Stimulated activated CD8-positive, alpha-beta memory T cell treated with anti-CD3 and anti-CD28 coated beads, Interleukin-12 subunit alpha, Interleukin-12 subunit beta, amount 100 ng/mL, for 24 hours (primary cell): ENCODE data around the gene CAPN1.
"Not testable (repeated sequence)": the region's sequence is repeated elsewhere in the genome, so short reads cannot be mapped to it uniquely, and the experiment has no call there.

Experiments used
- DNase-seq: peaks from one replicate; pipeline ENCODE4 v3.0.0-alpha.2; 2020; ENCODE audit errors: extremely low read depth

The CAPN1 gene

GRCh38 chr11:65160643-65161042, 21.1 kb upstream of the CAPN1 start:
- no peak for DNase-seq

GRCh38 chr11:65163684-65164083, 18.0 kb upstream of the CAPN1 start:
- DNase-seq = no peak

- no peak for DNase-seq
Observed at GRCh38 chr11:65165410-65166317, 16.1 kb upstream of the CAPN1 start.

- no peak for DNase-seq
Observed at GRCh38 chr11:65166893-65167292, 14.8 kb upstream of the CAPN1 start.

- DNase-seq = no peak
Observed at GRCh38 chr11:65167656-65168055, 14.1 kb upstream of the CAPN1 start.

- no peak for DNase-seq
Observed at GRCh38 chr11:65169164-65169641, 12.5 kb upstream of the CAPN1 start.

- no peak for DNase-seq
Observed at GRCh38 chr11:65170058-65170534, 11.6 kb upstream of the CAPN1 start, which contains the start of gene SPDYC. TSS of gene SPDYC (plus strand) at chr11:65170233. CDS start at chr11:65171358, 1,125 bp downstream.

GRCh38 chr11:65172600-65172999, 9.1 kb upstream of the CAPN1 start:
- no peak for DNase-seq

- DNase-seq = not testable (repeated sequence)
Observed at GRCh38 chr11:65174571-65175010, 7.1 kb upstream of the CAPN1 start.

- DNase-seq = no peak
Observed at GRCh38 chr11:65180877-65181568, 705 bp upstream of the CAPN1 start.

- no peak for DNase-seq
Observed at GRCh38 chr11:65182258-65183170, 786 bp downstream of the CAPN1 start.

GRCh38 chr11:65183201-65183891, 1.6 kb downstream of the CAPN1 start:
- no peak for DNase-seq

- no peak for DNase-seq
Observed at GRCh38 chr11:65184146-65184545, 2.4 kb downstream of the CAPN1 start.

GRCh38 chr11:65185171-65185570, 3.4 kb downstream of the CAPN1 start:
- DNase-seq = no peak

GRCh38 chr11:65185869-65186341, 4.2 kb downstream of the CAPN1 start:
- DNase-seq = no peak

- no peak for DNase-seq
Observed at GRCh38 chr11:65186701-65187100, 5.0 kb downstream of the CAPN1 start.

- DNase-seq = no peak
Observed at GRCh38 chr11:65187146-65187675, 5.5 kb downstream of the CAPN1 start.

- no peak for DNase-seq
Observed at GRCh38 chr11:65187971-65188461, 6.3 kb downstream of the CAPN1 start.

- DNase-seq = no peak
Observed at GRCh38 chr11:65188486-65188885, 6.8 kb downstream of the CAPN1 start.

GRCh38 chr11:65189191-65189590, 7.5 kb downstream of the CAPN1 start:
- no peak for DNase-seq
